Loucy (cell line): ENCODE data around the gene CREBL2.
"Not testable (repeated sequence)": the region's sequence is repeated elsewhere in the genome, so short reads cannot be mapped to it uniquely, and the experiment has no call there.

Experiments
- H2AFZ ChIP-seq: fragments of 200-600 bp; sonication (generic); 2 replicates; pipeline ENCODE4 v1.6.0; 2016; ENCODE audit warnings: antibody characterized with exemption, mild to moderate bottlenecking, low read length, moderate library complexity
- H3F3A ChIP-seq: fragments of 200-600 bp; 2 replicates; pipeline ENCODE4 v1.6.0; 2016; ENCODE audit warnings: antibody characterized with exemption, low read depth, mild to moderate bottlenecking
- H3K27me3 ChIP-seq: fragments of 200-600 bp; sonication (generic); 2 replicates; pipeline ENCODE4 v1.6.1; 2014; ENCODE audit warnings: low read length, mild to moderate bottlenecking; ENCODE audit not compliant: insufficient read depth, poor library complexity, severe bottlenecking
- H3K36me3 ChIP-seq: fragments of 200-600 bp; sonication (generic); 2 replicates; pipeline ENCODE4 v1.6.1; 2016; ENCODE audit warnings: low read length; ENCODE audit not compliant: insufficient read depth
- H3K4me1 ChIP-seq: fragments of 200-600 bp; sonication (generic); 2 replicates; pipeline ENCODE4 v1.5.1; 2014; ENCODE audit warnings: low read length, mild to moderate bottlenecking; ENCODE audit not compliant: insufficient read depth, poor library complexity, severe bottlenecking
- H3K4me2 ChIP-seq: fragments of 200-600 bp; sonication (generic); 2 replicates; pipeline ENCODE4 v1.6.0; 2014; ENCODE audit warnings: antibody characterized with exemption, low read length, low read depth, mild to moderate bottlenecking; ENCODE audit not compliant: poor library complexity, severe bottlenecking
- H3K4me3 ChIP-seq: fragments of 200-600 bp; sonication (generic); 2 replicates; pipeline ENCODE4 v1.5.1; 2014; ENCODE audit warnings: low read length, mild to moderate bottlenecking, mixed read lengths; ENCODE audit not compliant: poor library complexity, severe bottlenecking
- H3K79me2 ChIP-seq: fragments of 200-600 bp; sonication (generic); 2 replicates; pipeline ENCODE4 v1.6.1; 2014; ENCODE audit warnings: low read length; ENCODE audit not compliant: insufficient read depth
- H3K9ac ChIP-seq: fragments of 200-600 bp; sonication (generic); 2 replicates; pipeline ENCODE4 v1.6.0; 2014; ENCODE audit warnings: mild to moderate bottlenecking, low read depth, low read length, moderate library complexity; ENCODE audit not compliant: poor library complexity, severe bottlenecking
- H3K9me2 ChIP-seq: fragments of 200-600 bp; sonication (generic); replicated peaks from 2 replicates; pipeline ENCODE4 v1.6.1; 2016; ENCODE audit warnings: low read depth, low read length, mixed read lengths
- H3K9me3 ChIP-seq: fragments of 200-600 bp; sonication (generic); 2 replicates; pipeline ENCODE4 v1.6.1; 2014; ENCODE audit warnings: mild to moderate bottlenecking, antibody characterized with exemption, low read length, low read depth; ENCODE audit not compliant: insufficient read depth
- H4K20me1 ChIP-seq: fragments of 200-600 bp; sonication (generic); 2 replicates; pipeline ENCODE4 v1.6.0; 2014; ENCODE audit warnings: antibody characterized with exemption, low read length, mild to moderate bottlenecking; ENCODE audit not compliant: insufficient read depth, poor library complexity, severe bottlenecking
- CTCF ChIP-seq: fragments of 200-600 bp; sonication (generic); conservative IDR thresholded peaks from 2 replicates; pipeline ENCODE4 v1.5.1; 2014; ENCODE audit warnings: mild to moderate bottlenecking, antibody characterized with exemption, low read length
- EZH2phosphoT487 ChIP-seq: fragments of 200-600 bp; IDR thresholded peaks from 2 replicates; pipeline ENCODE4 v1.6.1; 2018; ENCODE audit warnings: antibody characterized with exemption, mild to moderate bottlenecking, moderate library complexity, borderline replicate concordance

Gene CREBL2

DNA sequence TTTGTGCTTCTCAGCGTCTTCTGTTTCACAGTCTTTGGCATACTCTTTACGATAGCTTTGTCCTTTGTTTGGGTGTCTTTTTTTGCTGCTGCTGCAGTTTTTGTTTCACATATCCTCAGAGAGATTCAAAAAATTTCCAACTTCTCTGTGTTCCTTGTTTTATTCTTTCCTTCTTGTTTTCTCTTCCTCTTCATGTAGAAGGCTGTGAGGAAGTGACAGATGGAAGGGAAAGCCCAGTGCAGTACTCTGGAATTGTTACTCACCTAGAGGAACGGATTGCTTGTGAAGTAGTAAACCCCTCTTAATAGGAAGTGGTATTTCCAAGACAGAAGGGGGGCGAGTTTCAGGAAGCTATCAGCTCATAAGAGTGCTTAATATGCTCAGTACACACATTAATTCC is 1.7 kb downstream of the CREBL2 start:
- H3K36me3 ChIP-seq: no peaks in the 10 kb centered on the region
- no peaks in the 10 kb centered on the region for H3K79me2 ChIP-seq
- H3K27me3 ChIP-seq: no peaks in the 10 kb centered on the region
- H3K4me3 ChIP-seq: peak overlapping the region; percentile 92
- H3F3A ChIP-seq: no peaks in the 10 kb centered on the region
- 0 out of 2 replicates have a peak overlapping the region, but pooled peaks have one; percentile 75 for H2AFZ ChIP-seq
- H3K4me2 ChIP-seq: peak overlapping the region; percentile 83
- H3K9me2 ChIP-seq: no peaks in the 10 kb centered on the region
- no peaks in the 10 kb centered on the region for H3K9me3 ChIP-seq
- TF ChIP-seq EZH2phosphoT487: no peak
- TF ChIP-seq CTCF: no peak
- H3K4me1 ChIP-seq: peaks cover 16% of the 10 kb centered on the region
- H4K20me1 ChIP-seq: no peaks in the 10 kb centered on the region
- peak overlapping the region; percentile 50 for H3K9ac ChIP-seq

DNA sequence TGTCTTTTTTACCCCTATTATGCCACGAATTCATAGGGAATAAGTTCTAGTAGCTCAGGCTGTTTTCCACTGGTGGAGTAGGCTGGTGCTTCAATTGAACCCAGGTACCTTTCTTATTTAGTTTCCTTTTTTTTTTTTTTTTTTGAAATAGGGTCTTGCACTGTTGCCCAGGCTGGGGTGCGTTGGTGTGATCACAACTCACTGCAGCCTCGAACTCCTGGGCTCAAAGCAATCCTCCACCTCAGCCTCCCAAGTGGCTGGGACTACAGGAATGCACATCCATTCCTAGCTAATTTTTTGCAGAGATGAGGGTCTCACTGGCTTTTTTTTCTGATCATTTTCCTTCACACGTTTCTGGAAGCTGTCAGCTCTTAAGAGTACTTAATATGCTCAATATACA is 2.7 kb downstream of the CREBL2 start:
- Histone ChIP-seq H3K4me1 (peaks cover 16% of the 10 kb centered on the region), H3K79me2 (no peaks in the 10 kb centered on the region), H3K36me3 (no peaks in the 10 kb centered on the region), H2AFZ (no peak overlapping the region), H3K9ac (no peak overlapping the region), H4K20me1 (no peaks in the 10 kb centered on the region), H3K9me2 (no peaks in the 10 kb centered on the region), H3K4me2 (no peak overlapping the region), H3K9me3 (no peaks in the 10 kb centered on the region), H3K27me3 (no peaks in the 10 kb centered on the region), H3F3A (no peaks in the 10 kb centered on the region), H3K4me3 (no peak overlapping the region)
- TF ChIP-seq CTCF (no peak), EZH2phosphoT487 (no peak)

- Histone ChIP-seq H3K36me3 (no peaks in the 10 kb centered on the region), H3K4me3 (no peak overlapping the region), H4K20me1 (no peaks in the 10 kb centered on the region), H3K4me2 (peak overlapping the region; percentile 56), H3K9me2 (no peaks in the 10 kb centered on the region), H3F3A (no peaks in the 10 kb centered on the region), H3K79me2 (no peaks in the 10 kb centered on the region), H3K9me3 (no peaks in the 10 kb centered on the region), H2AFZ (no peak overlapping the region), H3K4me1 (peaks cover 11% of the 10 kb centered on the region), H3K27me3 (no peaks in the 10 kb centered on the region), H3K9ac (no peak overlapping the region)
- no peak for TF ChIP-seq EZH2phosphoT487
- TF ChIP-seq CTCF: no peak
Measured at GRCh38 chr12:12616512-12617310, 5.0 kb downstream of the CREBL2 start.

GRCh38 chr12:12618064-12618463 is 6.4 kb downstream of the CREBL2 start:
- not testable (repeated sequence) for H3K27me3 ChIP-seq, H3K79me2 ChIP-seq, H4K20me1 ChIP-seq, H3K4me2 ChIP-seq, H2AFZ ChIP-seq, H3F3A ChIP-seq, H3K9ac ChIP-seq, H3K9me2 ChIP-seq, H3K9me3 ChIP-seq, H3K36me3 ChIP-seq, H3K4me3 ChIP-seq
- H3K4me1 ChIP-seq: peaks cover 18% of the 10 kb centered on the region
